HFFc6 (cell line): ENCODE measurements around the gene CEP76. TPM values are rescaled to one million over a fixed set of nuclear protein-coding genes. Genes with fewer than 3 reads are reported as not detected.
"Not testable (repeated sequence)": the region's sequence is repeated elsewhere in the genome, so short reads cannot be mapped to it uniquely, and the experiment has no call there.

Experiments
- DNase-seq: peaks from one replicate; pipeline ENCODE4 v3.0.0-alpha.2; 2018
- H3K27ac Mint-ChIP-seq: 2 replicates; pipeline ENCODE4 v1.8.0; 2020; ENCODE audit warnings: mild to moderate bottlenecking, mixed read lengths
- H3K27me3 Mint-ChIP-seq: 2 replicates; pipeline ENCODE4 v1.8.0; 2021; ENCODE audit warnings: mild to moderate bottlenecking, moderate library complexity, mixed read lengths; ENCODE audit not compliant: insufficient read depth
- H3K36me3 Mint-ChIP-seq: 2 replicates; pipeline ENCODE4 v1.8.0; 2021; ENCODE audit warnings: low read depth, mixed read lengths
- H3K4me1 Mint-ChIP-seq: 2 replicates; pipeline ENCODE4 v1.8.0; 2020; ENCODE audit warnings: low read depth, mixed read lengths
- H3K4me3 Mint-ChIP-seq: 2 replicates; pipeline ENCODE4 v1.8.0; 2020; ENCODE audit warnings: mild to moderate bottlenecking, moderate library complexity, mixed read lengths
- H3K9me3 Mint-ChIP-seq: 2 replicates; pipeline ENCODE4 v1.8.0; 2020; ENCODE audit warnings: mild to moderate bottlenecking, mixed read lengths
- CTCF ChIP-seq: fragments of 200-600 bp; sonication (generic); IDR thresholded peaks from 2 replicates; pipeline ENCODE4 v1.5.0; 2021; ENCODE audit warnings: antibody characterized with exemption, mild to moderate bottlenecking
- total RNA-seq, 6 experiments: library from RNA; stranded (reverse); fragmentation: NEBNext Ultra II Directional; extraction: Animal tissue kit (Norgen Biotek cat#: 25700); gene quantifications; 2 replicates in 1 of 6; 3 replicates in 5 of 6; pipeline ENCODE4 v1.2.3, GENCODE V29; 2021

The CEP76 gene
- total RNA-seq, 6 experiments from 2014 or later, result 5.5 to 8.0 (median 7.6) TPM

- DNase-seq, result no peak
- Mint-ChIP-seq H3K4me1 (peaks cover 50% of the 10 kb centered on the region), H3K4me3 (no peak overlapping the region), H3K27me3 (peaks cover 2% of the 10 kb centered on the region), H3K27ac (peak overlapping the region; percentile 9), H3K9me3 (no peaks in the 10 kb centered on the region), H3K36me3 (peaks cover 5% of the 10 kb centered on the region; the same call in 1 of the 2 replicates)
- no peak for TF ChIP-seq CTCF
These were observed 50.9 kb downstream of the CEP76 start for GRCh38 chr18:12651651-12652050.

- peaks cover 54% of the 10 kb centered on the region for H3K4me1 Mint-ChIP-seq
- H3K4me3 Mint-ChIP-seq, result no peak overlapping the region
- H3K27me3 Mint-ChIP-seq, result no peaks in the 10 kb centered on the region; the same call in none of the 2 replicates
- H3K36me3 Mint-ChIP-seq, result peaks cover 5% of the 10 kb centered on the region; the same call in 1 of the 2 replicates
- no peak overlapping the region for H3K27ac Mint-ChIP-seq
- no peak for DNase-seq
- no peak for TF ChIP-seq CTCF
- no peaks in the 10 kb centered on the region for H3K9me3 Mint-ChIP-seq
These were observed 54.8 kb downstream of the CEP76 start for GRCh38 chr18:12647773-12648172.

GRCh38 chr18:12645751-12646203, 56.7 kb downstream of the CEP76 start:
- no peak overlapping the region for H3K4me3 Mint-ChIP-seq
- no peak for TF ChIP-seq CTCF

GRCh38 chr18:12645254-12645653, 57.3 kb downstream of the CEP76 start:
- no peak overlapping the region for H3K4me3 Mint-ChIP-seq

More at GRCh38 chr18:12645751-12646203, 56.7 kb downstream of the CEP76 start:
- peaks cover 48% of the 10 kb centered on the region for H3K4me1 Mint-ChIP-seq
- H3K27ac Mint-ChIP-seq, result peak overlapping the region; percentile 8; the same call in 1 of the 2 replicates
- DNase-seq, result no peak
- H3K9me3 Mint-ChIP-seq, result no peaks in the 10 kb centered on the region
- no peaks in the 10 kb centered on the region; the same call in 1 of the 2 replicates for H3K27me3 Mint-ChIP-seq
- no peaks in the 10 kb centered on the region; the same call in none of the 2 replicates for H3K36me3 Mint-ChIP-seq

GRCh38 chr18:12643756-12644155, 58.8 kb downstream of the CEP76 start:
- H3K27ac Mint-ChIP-seq, result peak overlapping the region; percentile 48
- not testable (repeated sequence) for H3K36me3 Mint-ChIP-seq, H3K4me3 Mint-ChIP-seq, H3K27me3 Mint-ChIP-seq, DNase-seq, H3K9me3 Mint-ChIP-seq
- peaks cover 59% of the 10 kb centered on the region for H3K4me1 Mint-ChIP-seq

More at GRCh38 chr18:12645254-12645653, 57.3 kb downstream of the CEP76 start:
- Mint-ChIP-seq H3K36me3 (no peaks in the 10 kb centered on the region; the same call in none of the 2 replicates), H3K27ac (peak overlapping the region; percentile 8), H3K9me3 (no peaks in the 10 kb centered on the region), H3K27me3 (peaks cover under 1% of the 10 kb centered on the region; the same call in 1 of the 2 replicates), H3K4me1 (peaks cover 53% of the 10 kb centered on the region)
- no peak for DNase-seq
- no peak for TF ChIP-seq CTCF

- Mint-ChIP-seq H3K27me3 (peaks cover 1% of the 10 kb centered on the region; the same call in 1 of the 2 replicates), H3K27ac (peak overlapping the region; percentile 84), H3K36me3 (peaks cover 4% of the 10 kb centered on the region), H3K9me3 (no peaks in the 10 kb centered on the region), H3K4me1 (peaks cover 83% of the 10 kb centered on the region), H3K4me3 (peak overlapping the region; percentile 69)
- no peak; the same call in none of the 2 replicates for TF ChIP-seq CTCF
- no peak for DNase-seq
These were observed 61.7 kb downstream of the CEP76 start for GRCh38 chr18:12640881-12641200.
